Thyroid gland (tissue), 4 donors: ENCODE results near the gene STK31.
"Not testable (repeated sequence)": the region's sequence is repeated elsewhere in the genome, so short reads cannot be mapped to it uniquely, and the experiment has no call there.

ENCODE experiments used
- POLR2A ChIP-seq, 2 donors: fragments of 450-650 bp; IDR thresholded peaks; one replicate each; pipeline ENCODE4 v1.6.1; 2017; ENCODE audit warnings: antibody characterized with exemption in 2 of 2, mild to moderate bottlenecking in 2 of 2, moderate library complexity in 1 of 2
- TF ChIP-seq, protein P1 (sequence below), 6 experiments: fragments of 200-600 bp in 3 of 6; fragments of 450-650 bp in 3 of 6; sonication (generic) in 3 of 6; IDR thresholded peaks; one replicate each; pipeline ENCODE4 v1.5.1; 2016 to 2019; ENCODE audit warnings: antibody characterized with exemption in 6 of 6, mild to moderate bottlenecking in 2 of 6, inconsistent platforms in 1 of 6, moderate library complexity in 1 of 6

DNA sequence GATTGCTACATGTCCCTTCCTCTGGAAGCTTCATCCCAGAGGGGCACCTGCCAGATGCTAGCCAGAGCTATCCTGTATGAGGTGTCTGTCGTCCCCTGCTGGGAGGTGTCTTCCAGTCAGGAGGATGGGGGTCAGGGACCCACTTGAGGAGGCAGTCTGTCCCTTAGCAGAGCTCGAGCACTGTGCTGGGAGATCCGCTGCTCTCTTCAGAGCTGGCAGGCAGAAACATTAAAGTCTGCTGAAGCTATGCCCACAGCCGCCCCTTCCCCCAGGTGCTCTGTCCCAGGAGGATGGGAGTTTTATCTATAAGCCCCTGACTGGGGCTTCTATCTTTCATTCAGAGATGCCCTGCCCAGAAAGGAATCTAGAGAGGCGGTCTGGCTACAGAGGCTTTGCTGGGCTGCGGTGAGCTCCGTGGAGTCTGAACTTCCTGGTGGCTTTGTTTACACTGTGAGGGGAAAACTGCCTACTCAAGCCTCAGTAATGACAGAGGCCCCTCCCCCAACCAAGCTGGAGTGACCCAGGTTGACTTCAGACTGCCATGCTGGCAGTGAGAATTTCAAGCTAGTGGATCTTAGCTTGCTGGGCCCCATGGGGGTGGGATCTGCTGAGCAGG, 69.3 kb downstream of the STK31 start:
- TF ChIP-seq, protein P1, sequence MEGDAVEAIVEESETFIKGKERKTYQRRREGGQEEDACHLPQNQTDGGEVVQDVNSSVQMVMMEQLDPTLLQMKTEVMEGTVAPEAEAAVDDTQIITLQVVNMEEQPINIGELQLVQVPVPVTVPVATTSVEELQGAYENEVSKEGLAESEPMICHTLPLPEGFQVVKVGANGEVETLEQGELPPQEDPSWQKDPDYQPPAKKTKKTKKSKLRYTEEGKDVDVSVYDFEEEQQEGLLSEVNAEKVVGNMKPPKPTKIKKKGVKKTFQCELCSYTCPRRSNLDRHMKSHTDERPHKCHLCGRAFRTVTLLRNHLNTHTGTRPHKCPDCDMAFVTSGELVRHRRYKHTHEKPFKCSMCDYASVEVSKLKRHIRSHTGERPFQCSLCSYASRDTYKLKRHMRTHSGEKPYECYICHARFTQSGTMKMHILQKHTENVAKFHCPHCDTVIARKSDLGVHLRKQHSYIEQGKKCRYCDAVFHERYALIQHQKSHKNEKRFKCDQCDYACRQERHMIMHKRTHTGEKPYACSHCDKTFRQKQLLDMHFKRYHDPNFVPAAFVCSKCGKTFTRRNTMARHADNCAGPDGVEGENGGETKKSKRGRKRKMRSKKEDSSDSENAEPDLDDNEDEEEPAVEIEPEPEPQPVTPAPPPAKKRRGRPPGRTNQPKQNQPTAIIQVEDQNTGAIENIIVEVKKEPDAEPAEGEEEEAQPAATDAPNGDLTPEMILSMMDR (IDR thresholded peaks at IDR 0.05), result not testable (repeated sequence)
- not testable (repeated sequence) for TF ChIP-seq POLR2A (IDR thresholded peaks at IDR 0.05)
